Activated naive CD8-positive, alpha-beta T cell treated with anti-CD3 and anti-CD28 coated beads, Interleukin-2, amount 50 U/mL, for 16 hours (primary cell): Measurements from ENCODE around the gene DARS1.

Experiments
- DNase-seq: peaks from one replicate; pipeline ENCODE4 v3.0.0-alpha.2; 2020; ENCODE audit warnings: low read depth, low spot score

The DARS1 gene

GRCh38 chr2:135985018-135985825 lies at the start of gene DARS1:
TSS of gene DARS1 (minus strand) at chr2:135985626. CDS start at chr2:135985468, 158 bp downstream.
- DNase-seq: peak; percentile 47

DNA sequence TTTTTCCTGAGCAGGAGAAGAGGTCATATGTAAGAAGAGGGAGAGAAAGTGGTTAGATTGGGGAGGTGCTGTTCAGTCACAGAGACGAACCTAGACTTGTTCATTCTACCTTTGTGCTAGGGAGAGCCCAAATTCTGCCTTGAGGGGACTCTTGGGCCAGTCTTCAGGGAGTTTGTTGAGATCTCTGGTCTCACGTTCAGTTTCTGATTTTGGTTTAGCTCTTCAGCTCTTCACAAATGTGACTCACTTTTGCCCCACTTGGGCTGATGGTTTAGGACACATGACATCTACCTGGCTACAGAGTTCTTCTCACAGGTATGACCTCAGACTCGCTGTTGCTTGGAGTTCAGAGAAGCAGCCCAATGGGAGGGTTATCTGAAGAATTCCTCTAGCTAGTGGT lies 49.2 kb upstream of the DARS1 start:
- DNase-seq: no peak

- DNase-seq: no peak
Observed at GRCh38 chr2:136032817-136033535, 47.5 kb upstream of the DARS1 start.

DNA sequence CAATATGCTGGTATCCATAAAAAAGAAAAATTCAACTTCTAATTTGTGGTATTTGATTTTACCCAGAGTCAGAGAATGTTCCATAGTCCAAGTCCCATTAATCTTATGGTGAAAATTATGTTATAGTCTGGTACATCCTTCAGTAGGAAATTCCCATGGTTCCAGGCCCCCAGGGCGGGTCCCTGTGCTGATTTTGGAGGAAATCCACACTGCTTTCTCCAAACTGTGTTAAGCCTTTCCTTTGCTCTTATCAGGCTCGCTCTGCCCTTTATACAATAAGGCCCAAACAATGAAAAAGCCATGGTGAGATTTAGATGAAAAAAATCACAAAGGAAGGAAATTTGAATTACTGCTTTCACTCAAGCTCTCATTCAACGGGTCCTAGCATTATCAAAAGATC lies 46.8 kb upstream of the DARS1 start:
- no peak for DNase-seq

DNA sequence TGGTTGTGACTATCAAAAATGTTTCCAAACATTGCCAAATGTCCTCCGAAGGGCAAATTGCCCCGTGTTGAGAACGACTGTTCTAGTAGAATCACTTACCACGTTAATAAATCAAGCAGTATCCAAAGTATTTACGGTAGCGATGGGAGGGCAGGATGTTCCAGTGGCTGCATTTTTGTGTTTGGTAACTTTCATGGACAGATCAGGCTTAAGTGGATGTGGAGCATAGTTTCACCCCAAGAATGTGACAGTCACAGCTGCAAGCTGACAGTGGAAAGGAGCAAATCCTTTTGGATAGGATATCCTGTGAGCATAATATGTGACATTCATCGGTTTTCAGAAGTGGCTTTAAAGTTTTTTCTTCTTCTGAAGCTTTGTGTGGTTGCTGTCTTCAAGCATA lies 46.3 kb upstream of the DARS1 start:
- no peak for DNase-seq

GRCh38 chr2:136030406-136030805 lies 45.0 kb upstream of the DARS1 start:
- DNase-seq: no peak

- DNase-seq: no peak
Observed at GRCh38 chr2:136029149-136029548, 43.7 kb upstream of the DARS1 start.

DNA sequence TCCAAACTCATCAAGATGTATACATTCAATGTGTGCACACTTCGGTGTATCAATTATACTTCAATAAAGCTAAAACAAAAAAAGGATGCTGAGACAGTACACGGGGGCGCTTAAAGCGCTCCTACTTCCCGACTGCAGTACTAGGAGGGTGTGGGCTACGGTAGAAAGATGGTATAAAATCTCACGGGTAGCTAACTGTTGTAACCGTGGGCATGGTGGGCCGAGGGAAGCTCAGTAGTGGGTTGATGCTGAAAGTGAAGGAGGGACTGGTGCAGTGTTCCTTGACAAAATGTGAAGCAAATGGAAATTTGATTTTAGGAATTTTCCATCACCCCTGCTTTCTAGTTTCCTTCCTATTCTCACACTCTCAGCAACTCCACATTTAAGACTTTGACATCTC lies 42.6 kb upstream of the DARS1 start:
- DNase-seq: no peak

DNA sequence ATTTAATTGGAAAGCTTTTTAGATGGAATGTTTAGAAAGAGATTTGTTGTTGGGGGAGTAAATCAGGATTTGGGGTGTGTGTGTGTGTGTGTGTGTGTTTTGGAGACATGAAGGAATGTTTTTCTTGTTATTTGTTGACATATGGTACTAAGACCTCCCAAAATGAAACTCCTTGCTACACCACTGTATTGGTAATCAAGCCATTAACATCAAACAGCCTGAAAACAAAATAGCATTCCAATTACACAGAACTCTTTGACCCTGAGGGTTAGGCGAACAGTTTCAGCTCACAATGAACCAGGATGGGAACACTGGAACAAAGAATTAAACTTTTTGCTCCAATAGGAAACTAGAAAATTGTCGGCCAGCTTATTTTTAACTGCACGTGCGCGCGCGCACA lies 41.7 kb upstream of the DARS1 start:
- no peak for DNase-seq

- DNase-seq: no peak
Observed at GRCh38 chr2:136025057-136025973, 39.9 kb upstream of the DARS1 start.

GRCh38 chr2:136024616-136025015 lies 39.2 kb upstream of the DARS1 start:
- DNase-seq: no peak

GRCh38 chr2:136024185-136024584 lies 38.8 kb upstream of the DARS1 start:
- no peak for DNase-seq

GRCh38 chr2:136023416-136023815 lies 38.0 kb upstream of the DARS1 start:
- DNase-seq: no peak

DNA sequence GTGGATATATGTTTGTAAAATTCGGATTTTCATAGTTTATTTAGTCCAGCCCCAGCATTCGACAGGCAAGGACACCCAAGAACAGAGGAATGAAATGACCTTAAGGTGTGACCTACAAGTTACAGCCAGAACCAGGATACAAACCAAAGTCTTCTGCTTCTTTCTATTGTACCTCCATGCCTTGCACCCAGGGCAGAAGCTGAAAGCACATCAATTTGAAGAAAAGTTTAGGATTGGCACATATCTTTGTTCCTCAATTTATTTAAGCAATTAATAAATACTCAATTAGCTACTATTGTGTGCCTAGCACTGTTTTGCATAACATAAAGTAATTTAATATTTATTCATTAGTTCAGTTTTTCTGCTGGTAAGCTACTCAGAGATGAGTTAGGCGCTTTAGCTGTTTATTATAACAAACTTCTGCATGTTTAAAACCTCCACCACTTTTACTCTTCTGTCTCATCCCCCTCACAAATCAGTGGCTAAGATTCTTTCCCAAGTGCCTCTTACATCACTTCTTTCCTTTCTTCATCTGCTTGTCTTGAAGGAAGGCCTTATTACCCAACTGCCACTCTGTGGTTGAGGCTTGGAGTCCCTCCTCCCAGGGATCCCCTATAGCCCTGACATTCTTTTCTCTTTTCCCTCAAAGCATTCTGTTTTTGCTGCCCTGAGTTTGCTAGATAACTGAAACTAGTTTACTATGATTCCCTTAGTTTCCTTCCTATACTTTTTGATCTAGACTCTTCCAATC lies 37.1 kb upstream of the DARS1 start:
- no peak for DNase-seq

DNA sequence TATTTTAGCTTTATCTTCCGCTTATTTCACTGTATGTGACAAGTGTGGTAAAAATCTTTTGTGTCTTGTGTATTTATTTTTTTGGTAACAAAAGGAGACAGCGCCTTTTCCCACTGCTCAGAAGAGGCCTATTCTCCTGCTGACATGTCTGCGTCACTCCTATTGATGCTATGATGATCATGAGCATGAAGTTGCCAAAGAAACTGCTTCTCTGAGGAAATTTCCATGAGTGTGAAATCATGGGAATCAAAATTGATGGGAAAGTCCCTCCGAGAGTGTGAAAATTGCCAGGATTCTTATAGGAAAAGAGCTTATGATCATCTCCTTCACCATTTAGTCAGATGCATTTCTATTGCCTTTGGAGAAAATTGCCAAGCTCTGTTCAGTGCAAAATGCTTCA lies 36.5 kb upstream of the DARS1 start:
- DNase-seq: no peak

- DNase-seq: no peak
Observed at GRCh38 chr2:136021406-136021805, 36.0 kb upstream of the DARS1 start.

DNA sequence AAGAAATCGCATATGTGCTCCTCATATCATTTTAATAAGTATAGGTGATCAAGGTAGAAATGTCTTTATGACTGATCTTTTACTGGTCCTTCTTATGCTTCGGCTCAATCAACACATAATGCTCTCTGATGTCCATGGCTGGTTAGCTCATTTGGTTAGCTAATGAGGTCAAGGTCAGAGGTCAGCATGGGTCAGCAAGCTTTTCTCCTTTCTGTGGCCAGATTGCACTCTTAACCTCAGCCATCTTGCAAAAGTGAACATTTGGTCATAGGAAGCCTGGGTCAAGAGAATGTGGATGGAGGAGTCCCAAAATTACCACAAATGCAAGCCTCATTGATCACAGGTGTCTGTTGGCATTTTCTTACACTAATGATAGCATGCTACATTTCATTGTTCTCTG lies 35.4 kb upstream of the DARS1 start:
- DNase-seq: no peak

- no peak for DNase-seq
Observed at GRCh38 chr2:136019825-136020224, 34.4 kb upstream of the DARS1 start.

- no peak for DNase-seq
Observed at GRCh38 chr2:136019306-136019705, 33.9 kb upstream of the DARS1 start.

- DNase-seq: no peak
Observed at GRCh38 chr2:136017786-136018185, 32.4 kb upstream of the DARS1 start.

GRCh38 chr2:136016836-136017235 lies 31.4 kb upstream of the DARS1 start:
- no peak for DNase-seq
